AG09319 (cell line): ENCODE results near the gene TRAPPC12.

ENCODE experiments used
- DNase-seq: peaks from one replicate; pipeline ENCODE4 v3.0.0-alpha.2; 2010; ENCODE audit warnings: low read depth; ENCODE audit errors: extremely low read depth
- CTCF ChIP-seq: IDR thresholded peaks from 2 replicates; pipeline ENCODE4 v1.5.1; 2011; ENCODE audit warnings: low read depth, mild to moderate bottlenecking, inconsistent platforms, low read length, moderate library complexity

The TRAPPC12 gene

DNA sequence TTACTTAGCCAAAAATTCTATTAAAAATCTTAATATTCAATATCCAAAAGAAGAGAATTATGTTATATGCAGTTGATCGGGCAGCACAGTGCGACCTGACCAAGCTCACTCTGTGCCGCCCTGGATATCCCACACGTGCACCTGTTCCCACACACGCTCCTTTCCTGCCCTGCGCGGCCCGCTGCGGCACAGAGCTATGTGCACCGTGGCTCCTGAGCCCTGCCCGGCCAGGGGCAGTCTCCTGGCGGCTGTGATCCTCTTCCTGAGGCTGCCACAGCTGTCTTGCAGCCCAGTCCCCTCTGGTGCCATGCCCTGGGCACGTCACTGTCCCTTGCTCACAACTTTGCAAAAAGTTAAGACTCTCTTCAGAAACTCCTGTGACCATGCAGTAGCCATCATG, 29.3 kb downstream of the TRAPPC12 start:
- TF ChIP-seq CTCF, result no peak
- DNase-seq, result no peak

DNA sequence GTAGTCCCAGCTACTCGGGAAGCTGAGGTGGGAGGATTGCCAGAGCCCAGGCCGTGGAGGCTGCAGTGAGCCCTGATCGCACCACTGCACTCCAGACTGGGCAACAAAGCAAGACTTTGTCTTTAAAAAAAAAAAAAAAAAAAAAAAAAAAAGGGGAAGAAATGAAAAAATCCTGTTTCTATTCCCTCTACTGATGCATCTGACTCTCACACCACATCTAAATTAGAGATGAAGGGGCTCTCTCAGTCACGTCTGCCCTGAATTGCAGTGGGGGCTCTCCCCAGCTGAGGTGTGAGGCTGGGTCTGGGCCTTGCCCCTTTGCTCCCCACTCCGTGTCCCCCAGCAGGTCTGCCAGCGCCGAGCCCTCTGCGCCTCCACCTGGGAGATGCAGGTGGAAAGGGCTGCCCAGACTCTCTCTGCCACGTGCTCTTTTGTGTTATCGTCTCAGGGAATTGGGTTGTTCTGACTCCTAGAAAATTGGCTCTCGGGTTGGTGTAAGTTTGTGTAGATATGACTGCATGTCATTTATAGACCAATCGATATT, 30.2 kb downstream of the TRAPPC12 start:
- DNase-seq, result no peak
- no peak for TF ChIP-seq CTCF

- DNase-seq, result no peak
- TF ChIP-seq CTCF, result no peak
Measured at GRCh38 chr2:3411103-3411502, 31.6 kb downstream of the TRAPPC12 start.

GRCh38 chr2:3413697-3414096, 34.2 kb downstream of the TRAPPC12 start:
- TF ChIP-seq CTCF, result no peak
- DNase-seq, result no peak

GRCh38 chr2:3414133-3414860, 34.8 kb downstream of the TRAPPC12 start:
- no peak for DNase-seq
- no peak for TF ChIP-seq CTCF

DNA sequence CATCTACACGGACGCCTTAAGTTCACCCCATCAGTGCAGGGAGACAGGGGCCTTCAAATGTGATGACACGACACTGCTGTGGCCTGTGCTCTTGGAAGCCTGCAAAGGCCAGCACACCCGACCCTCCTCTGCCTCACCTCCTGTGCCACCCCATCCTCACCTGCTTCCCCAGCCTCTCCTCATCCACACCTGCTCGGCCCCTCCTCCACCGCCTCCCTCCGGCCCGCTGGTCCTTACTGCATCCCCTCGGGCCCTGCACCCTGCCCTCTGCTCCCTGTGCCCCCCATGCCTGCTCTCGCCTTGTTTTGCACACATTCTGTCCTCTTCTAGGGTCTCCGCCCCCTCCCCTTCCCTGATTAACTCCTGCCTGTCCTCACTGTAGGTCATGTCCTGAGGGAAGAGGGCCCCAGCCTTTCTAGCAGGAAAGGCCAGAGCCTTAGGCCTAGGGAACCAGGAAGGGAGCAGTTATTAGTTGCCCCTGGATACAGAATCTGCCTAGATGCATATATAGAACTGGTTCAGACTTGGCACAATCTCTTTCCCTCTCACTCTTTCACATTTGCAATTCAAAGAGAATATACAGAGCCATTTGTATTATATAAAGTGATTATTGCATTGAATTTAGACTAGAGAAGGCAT, 39.4 kb downstream of the TRAPPC12 start:
- no peak for TF ChIP-seq CTCF
- DNase-seq, result no peak

- no peak for DNase-seq
- no peak for TF ChIP-seq CTCF
Measured at GRCh38 chr2:3420076-3420768, 40.7 kb downstream of the TRAPPC12 start.
